Measurements from ENCODE around the gene KIAA0930.
"Not testable (repeated sequence)": the region's sequence is repeated elsewhere in the genome, so short reads cannot be mapped to it uniquely, and the experiment has no call there.

The KIAA0930 gene

DNA sequence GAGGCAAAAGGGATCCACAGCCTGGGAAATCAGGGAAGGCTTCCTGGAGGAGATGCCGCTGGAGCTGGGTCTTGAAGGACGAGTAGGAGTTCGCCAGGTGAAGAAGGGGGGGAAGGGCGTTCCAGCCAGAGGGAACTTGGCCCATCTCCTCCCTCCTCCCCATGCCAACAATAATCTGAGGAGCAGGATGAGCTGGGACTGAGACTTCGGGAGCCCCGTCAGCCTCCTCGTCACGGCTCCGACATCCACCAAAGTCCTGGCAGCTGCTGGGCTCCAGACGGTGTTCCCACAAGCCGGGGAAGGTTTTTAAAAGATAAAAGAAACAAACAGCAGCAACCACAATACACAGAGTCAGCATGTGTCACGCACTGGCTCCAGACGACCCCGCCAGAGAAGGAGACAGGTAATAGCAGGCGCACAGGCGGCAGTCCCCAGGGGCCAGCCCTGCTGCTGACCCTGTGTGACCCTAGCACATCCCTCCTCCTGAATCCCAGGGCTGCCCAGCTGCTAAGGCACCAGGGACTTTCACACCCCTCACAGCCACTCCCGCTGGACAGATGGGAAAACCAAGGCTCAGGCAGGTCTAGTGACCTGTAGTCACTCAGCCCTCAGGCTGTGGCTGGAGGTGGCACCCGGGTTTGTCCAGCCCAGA, 39.7 kb downstream of the KIAA0930 start:
- no peak for DNase-seq (ENCODE audit: low read depth)

DNA sequence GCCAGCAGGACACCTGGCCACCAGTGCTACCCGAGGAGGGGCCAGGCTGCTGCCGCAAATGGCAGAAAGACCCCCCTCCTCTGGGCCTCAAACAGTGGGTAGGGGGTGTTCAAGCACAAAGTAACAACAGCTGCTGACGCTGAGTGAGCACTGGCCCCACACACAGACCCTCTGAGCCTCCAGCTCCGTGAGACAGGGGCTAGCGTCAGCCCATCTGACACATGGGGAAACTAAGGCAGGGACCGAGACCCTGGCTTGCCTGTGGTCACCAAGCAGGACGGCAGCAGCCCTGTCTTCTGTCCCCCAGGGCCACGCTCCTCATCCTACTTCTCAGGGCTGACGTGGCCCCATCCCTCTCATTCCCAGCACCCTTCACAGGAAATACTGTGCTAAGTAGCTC, 40.5 kb downstream of the KIAA0930 start:
- no peak for DNase-seq (ENCODE audit: low read depth)

DNA sequence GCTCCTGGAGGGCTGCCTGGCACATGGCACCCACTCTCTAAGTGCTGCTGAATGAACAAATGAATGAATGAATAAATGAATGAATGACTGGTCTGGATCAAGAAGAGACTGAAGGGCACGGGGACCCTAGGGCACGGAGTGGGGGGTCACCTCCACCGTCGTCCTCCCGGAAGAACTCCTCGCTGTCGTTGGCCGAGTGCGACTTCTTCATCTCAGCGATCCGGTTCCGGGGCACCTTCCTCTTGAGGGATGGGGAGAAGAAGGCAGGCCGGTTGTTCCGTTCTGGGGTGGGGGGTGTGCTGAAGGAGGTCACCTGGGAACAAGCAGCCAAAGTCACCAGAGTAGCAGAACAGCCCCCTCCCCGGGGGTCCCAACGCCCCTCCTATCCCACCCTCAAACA, 41.0 kb downstream of the KIAA0930 start:
- DNase-seq (ENCODE audit: low read depth), result no peak

DNA sequence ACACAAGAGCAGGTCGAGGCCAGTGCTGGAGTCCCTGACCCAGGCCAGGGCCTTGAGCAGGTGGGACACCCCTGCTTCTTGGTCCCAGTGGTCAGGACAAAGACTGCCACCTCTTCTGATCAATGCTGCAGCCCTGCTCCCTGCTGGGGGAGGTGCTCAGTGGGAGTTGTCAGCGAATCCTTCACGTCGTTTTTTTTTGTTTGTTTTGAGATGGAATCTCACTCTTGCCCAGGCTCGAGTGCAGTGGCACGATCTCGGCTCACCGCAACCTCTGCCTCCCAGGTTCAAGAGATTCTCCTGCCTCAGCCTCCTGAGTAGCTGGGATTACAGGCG, 42.3 kb downstream of the KIAA0930 start:
- no peak for DNase-seq (ENCODE audit: low read depth)

DNA sequence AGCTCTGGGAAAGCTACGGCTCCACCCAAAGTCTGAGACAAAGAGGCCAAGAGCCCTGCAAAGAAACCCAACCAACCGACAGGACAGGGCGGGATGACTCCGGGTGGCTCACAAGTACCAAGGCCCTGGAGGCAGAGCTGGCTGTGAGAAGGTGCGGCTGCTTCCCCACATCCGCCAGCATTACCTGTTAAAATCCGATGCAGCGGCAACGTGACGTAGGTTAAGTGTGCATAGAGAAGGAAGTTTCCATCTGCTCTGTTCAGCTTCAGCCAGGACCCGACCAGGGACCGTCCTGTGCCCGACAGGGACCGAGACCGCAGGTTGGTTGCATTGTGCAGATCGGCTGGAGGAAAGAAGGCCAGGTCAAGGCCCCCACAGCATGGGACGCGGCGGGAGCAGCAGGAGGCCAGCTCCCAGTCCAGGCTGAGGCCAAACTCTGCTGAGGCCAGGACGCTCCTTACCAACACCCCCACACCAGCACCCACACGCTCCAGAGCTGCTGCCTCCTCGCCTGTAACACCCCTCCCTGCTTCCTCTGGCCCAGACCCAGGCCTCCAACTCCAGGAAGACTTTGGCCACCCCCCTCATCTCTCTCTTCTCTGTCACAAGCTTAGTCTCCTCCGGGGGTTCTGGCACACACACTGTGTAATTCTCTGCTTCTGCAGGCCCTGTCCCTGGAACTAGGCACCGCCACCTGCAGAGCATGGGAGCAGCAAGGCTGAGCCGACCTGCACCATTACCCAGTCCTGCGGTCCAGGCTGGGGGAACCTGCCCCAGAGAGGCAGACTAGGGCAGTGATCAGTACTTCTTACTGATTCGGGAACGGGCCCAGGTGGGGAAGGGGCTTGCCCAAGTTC, 42.9 kb downstream of the KIAA0930 start:
- DNase-seq (ENCODE audit: low read depth), result no peak

DNA sequence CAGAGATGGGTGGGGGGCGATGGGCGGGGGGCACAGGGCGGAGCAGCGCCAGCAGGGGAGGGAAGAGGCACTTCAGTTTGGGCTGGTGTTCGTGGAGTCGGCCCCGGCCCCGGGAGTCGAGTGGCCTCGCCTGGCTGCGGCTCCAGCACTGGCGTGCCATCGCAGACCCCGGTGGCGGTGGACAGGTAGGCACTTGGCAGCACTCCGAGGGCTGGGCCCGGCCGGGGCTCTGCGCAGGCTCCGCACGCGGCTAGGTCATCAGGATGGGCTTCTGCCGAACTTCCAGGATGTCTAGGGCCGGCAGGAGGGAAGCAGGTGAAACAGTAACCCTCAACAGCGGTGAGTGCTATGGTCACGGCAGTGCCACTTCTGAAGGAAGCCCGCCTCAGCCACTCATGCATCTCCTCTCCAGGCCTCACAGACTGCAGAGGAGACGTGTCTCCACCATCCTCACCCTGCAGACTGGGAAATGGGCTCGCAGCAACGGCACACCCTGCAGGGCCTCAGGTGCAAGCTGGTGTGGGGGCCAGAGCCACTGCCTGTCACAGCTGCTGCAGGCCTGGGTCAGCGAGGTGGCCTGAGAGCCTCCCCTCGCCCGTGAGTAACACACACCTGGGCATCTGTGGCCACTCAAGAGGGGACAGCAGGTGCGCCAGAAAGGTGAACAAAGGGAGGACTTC, 43.6 kb downstream of the KIAA0930 start:
- DNase-seq (ENCODE audit: low read depth), result no peak

DNA sequence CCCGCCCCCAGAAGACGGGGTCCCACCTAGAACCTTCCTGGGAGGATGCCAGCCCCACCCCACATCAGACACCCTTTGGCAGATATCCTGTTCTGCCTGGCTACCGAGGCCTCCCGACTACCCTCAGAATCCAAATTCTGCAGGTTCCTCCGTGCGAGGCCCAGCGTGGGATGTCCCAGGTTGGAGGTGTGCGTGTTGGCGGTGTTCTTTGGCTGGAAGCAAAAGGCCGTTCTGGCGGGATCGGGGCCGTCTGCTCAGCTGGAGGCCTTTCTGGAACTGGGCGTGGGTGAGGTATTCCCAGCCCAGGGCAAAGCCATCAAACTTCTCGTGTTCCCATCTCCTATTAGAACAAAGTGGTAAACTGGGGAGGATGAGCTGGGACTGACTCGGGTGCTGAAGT, 44.4 kb downstream of the KIAA0930 start:
- no peak for DNase-seq (ENCODE audit: low read depth)

DNA sequence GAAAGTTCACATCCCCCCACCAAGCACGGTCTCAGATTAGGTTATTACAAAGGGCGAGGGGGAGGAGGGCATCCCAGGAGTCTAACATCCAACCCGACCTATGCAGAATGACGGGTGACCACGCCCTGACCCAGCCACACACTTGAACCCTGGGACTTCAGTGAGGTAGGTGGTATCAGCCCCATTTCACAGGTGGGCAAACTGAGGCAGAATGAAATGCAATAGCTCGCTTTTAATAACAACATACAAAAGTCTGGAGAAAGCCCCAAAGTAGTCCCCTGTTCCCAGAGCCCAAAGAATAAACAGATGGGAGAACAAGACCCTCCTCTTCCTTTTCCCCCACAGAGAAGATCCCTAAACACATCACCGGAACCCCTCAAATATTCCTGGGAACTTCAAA, 45.1 kb downstream of the KIAA0930 start:
- DNase-seq (ENCODE audit: low read depth), result no peak

DNA sequence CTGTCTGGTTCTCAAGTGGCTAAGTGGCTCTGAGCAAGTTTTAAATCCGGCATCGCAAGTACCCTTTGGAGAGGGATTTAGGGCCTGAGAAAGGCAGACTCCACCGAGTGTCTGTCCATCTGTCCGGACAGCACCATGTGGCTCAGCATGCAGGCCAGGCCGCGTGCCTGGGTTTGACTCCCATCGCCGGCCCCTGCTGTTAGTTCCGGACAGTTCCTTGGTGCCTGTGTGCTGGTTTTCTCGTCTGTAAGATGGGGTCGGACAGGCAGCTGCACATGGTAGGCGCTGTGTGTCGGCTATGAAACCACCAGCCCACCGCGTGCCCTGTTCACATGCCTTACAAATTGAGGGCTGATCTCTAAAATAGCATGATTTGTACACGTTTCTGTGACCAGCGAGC, 46.0 kb downstream of the KIAA0930 start:
- DNase-seq (ENCODE audit: low read depth), result no peak

DNA sequence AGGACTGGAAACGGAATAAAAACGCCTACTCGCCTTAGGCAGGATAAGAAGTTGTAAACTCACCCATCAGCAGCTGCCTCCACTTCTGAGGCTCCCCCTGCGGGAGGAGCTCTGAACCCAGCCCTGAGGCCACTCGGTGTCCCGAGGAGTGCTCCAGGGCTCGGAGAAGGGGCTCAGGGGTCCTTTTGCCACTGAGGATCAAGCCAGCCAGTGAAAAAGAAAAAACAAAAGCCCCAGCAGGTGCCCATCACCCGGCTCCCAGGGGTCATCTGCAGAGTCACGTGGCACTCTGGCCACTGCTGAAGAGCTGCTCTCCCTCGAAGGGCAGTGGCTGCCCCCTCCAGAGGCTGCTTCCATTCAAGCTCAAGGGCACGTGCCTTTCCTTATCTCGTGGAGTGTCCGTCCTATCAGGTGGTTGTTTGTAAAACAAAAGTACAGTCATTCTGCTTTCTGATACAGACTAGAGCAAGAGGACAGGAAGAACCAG, 48.0 kb downstream of the KIAA0930 start:
- no peak for DNase-seq (ENCODE audit: low read depth)

DNA sequence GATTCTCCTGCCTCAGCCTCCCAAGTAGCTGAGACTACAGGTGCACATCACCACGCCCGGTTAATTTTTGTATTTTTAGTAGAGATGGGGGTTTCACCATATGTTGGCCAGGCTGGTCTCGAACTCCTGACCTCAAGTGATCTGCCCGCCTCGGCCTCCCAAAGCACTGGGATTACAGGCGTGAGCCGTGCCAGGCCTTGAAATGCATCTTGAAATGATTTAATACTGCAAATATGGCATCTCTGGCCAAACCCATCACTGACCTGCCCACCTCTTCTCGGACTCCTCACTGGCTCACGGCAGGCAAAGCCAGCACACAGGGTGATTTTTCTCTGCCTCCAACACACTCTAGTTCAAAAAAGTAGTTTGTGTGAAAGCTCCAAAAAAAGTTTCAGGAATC, 48.9 kb downstream of the KIAA0930 start:
- not testable (repeated sequence) for DNase-seq (ENCODE audit: low read depth)

DNA sequence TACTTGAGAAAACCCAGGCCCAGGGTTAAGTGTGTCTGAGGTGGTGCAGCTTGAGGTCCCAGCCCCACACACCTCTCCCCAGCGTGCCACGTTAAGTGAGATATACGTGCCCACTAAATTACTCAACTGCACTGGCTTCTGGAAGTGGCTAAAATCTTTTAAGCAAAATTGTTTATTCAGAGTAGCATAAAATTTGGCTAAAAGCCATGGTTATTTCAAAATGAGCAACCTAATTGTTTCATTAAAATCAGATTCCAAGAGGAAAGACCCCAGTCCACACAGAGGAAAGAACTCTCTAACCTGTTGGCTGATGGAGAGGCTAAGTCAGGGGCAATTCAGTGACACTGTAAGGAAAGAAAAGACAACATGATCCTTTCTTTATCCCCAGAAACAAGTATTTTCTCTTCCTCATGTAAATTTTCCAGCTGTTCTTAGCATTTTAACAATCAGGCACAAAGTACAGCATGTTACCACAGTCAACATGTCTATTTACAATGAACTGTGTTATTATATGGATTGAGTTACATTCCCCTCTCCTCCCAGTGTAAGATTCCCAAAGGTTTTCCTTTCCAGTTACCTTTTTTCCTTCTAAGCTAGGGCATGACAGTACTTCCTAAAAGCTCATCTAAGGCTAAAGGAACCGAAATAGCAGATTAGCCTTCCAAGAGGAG, 50.4 kb downstream of the KIAA0930 start:
- no peak for DNase-seq (ENCODE audit: low read depth)

DNA sequence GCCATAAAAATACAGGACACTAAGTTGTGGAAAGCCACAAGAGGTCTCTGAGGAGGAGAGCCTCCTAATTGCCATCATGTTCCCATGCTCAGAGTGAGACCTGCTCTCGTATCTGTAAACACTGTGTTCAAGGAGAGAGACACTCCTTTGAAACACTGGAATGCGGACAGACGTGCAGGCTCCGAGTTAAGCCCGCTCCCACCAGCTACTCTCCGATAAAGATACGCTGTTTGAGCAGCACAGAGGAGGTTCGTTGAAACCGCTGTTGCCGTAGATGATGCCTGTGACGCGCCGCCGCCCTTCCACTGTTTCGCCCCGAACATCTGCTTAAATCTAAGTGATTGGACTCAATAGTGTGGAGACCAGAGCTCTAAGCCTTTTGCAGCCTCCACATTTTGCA, 51.9 kb downstream of the KIAA0930 start:
- DNase-seq (ENCODE audit: low read depth), result no peak

DNA sequence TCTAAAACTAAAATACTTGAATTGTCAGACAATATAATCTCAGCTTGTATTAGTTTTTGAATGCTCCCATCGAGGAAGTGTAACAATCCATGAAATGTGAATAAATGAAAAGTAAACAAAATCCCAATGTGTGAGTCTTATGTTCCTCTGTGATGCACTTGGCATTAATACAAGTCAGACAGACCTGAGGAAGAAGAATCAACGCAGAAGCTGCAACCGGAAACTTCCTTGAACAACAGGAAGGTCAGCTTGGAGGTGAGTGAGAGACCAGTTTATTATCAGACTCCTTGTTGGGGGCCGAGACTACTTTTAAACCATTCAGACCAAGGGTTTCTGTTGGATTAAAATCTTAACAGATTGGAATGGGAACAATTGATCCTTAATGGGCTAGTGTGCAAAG, 52.8 kb downstream of the KIAA0930 start:
- no peak for DNase-seq (ENCODE audit: low read depth)

DNA sequence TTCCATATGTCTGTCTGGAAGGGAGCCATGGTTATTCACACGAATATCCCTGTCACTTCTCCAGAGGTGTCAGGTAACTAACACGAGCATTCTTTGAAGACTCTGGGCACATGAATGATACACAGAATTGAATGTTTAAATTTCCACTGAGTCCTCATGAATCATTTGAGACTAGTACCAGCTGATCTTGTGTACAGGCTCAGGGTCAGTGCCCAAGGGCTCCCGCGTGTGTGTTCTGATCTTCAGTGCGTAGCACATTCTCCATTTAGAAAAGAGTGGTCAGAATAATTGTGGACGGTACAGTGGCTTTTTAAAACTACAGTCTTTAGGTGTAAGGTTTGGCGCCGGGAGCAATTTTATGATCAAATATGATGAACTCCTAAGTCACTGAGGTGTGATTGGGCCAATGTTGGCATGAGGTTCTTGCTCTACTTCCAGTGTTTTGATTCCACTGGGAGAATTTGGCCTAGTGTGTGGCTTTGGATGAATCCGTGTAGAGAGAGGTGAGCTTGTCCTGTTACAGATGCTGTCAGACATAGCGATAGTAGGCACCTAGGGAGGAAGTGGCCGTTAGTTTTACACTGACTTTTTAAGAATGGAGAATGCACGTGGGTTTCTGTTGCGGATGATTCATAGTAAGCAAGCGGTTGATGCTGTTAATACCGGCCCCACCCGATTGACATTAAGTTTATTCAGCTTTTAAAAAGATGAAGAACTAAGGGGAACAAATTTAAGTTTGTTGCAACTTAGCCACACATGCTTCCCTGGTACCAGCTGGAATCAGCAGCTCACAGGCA, 54.8 kb downstream of the KIAA0930 start:
- no peak for DNase-seq (ENCODE audit: low read depth)

DNA sequence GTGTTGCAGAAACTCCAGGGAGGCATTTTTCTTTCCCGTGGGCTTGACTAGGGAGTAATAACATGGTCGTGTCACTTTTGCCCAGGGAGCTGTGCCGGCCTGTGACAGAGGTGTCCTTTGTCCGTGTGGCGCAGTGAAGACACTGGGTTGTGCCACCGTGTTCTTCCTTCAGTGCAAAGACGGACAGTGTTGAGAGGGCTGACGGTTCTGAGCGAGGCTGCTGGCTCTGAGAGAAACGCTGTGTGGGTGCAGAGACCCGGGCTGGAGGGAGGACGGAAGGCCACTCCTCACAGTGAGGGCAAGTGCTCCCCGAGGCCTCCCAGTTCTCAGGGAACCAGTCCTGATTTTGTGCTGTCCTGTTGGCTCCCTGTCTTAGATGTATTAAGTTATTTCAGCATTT, 56.7 kb downstream of the KIAA0930 start:
- DNase-seq (ENCODE audit: low read depth), result no peak

DNA sequence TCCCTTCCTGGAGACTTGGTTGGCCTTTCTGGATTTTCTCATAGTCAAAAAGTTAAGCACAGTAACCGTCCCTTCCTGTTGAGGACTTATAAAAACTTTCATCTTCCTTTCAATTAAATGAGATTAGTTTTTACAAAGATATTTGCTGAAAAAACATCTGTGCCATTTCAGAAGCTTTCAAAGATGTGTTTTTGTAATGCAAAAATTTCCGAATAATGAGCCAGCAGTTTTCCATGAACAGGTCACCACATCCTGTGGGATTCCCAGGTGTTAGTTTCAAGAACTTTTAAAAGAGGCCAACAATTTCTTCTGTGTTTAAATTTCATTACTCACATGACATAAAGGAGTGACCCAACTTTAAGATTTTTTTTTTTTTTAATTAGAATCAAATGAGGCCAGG, 58.9 kb downstream of the KIAA0930 start:
- DNase-seq (ENCODE audit: low read depth), result no peak

DNA sequence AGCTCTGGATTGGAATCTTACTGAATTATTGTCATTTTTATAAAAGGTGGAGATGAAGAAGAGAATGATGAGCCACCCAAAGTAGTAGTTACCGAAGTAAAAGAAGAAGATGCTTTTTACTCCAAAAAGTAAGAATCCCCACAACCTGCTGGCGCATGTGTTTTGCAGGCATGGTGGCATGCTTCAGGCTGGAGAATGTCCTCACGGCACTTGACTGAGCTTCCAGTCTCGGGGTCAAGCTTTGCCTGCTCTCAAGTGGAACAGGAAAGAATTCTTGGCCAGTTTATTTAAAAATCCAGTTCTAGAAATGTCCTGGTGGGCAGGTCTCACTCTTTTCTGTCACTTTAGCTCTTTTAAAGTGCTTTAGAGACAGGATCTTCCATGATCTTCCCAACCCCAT, 59.5 kb downstream of the KIAA0930 start:
- DNase-seq (ENCODE audit: low read depth), result no peak

DNA sequence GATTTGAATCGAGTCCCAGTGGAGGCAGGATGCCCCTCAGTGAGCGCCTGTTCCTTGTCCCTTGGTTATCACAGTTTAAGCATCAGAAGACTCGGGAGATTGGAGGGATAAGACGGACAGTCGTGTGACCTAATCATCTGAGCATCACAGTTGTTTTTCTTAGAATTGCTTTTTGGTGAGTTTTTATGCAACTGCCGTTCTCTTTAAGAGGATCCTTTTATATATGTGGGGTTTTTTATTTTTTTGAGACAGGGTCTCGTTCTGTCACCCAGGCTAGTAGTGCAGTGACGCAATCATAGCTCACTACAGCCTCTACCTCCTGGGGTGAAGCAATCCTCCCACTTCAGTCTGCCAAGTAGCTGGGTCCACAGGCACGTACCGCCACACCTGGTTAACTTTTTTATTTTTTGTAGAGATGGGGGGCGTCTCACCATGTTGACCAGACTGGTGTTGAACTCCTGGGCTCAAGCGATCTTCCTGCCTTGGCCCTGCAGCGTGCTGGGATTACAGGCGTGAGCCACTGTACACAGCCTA, 60.5 kb downstream of the KIAA0930 start:
- DNase-seq (ENCODE audit: low read depth), result no peak

DNA sequence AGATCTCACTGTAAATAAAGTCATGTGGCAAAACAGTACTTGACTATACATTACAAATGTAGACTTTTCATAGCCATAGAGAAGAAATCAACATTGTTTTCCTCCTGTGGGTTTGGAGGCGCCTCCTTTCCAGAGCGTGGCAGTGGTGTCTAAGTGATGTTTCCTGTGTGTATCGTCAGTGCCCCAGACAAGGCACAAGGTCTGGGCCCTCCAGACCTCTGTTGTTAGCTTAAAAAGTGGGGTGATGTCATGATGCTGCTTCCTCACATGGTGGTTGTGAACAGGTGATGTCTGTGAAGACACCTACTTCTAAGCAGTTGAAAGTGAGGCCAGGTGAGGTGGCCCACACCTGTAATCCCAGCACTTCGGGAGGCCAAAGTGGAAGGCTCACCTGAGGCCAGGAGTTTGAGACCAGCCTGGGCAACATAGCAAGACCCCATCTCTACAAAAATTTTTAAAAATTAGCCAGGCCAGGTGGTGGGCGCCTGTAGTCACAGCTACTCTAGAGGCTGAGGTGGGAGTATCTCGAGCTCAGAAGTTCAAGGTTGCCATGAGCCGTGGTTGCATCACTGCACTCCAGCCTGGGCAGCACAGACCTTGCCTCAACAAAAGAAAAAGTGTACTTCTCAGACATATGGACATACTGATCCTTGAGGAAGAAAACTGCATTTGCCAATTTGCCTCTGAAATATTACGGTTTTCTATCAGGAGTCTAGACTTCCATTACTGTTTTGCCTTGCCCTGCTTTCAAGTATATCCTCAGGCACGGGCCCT, 61.2 kb downstream of the KIAA0930 start:
- DNase-seq (ENCODE audit: low read depth), result no peak

All from stimulated activated CD8-positive, alpha-beta memory T cell treated with anti-CD3 and anti-CD28 coated beads, Interleukin-12 subunit alpha, Interleukin-12 subunit beta, amount 100 ng/mL, for 4 hours (primary cell).